ENCODE data around the gene ANKRD42.
A peak's percentile ranks its signal among the peaks of the same experiment; 100 is the strongest.

Gene ANKRD42

GRCh38 chr11:83193315-83194280, at the start of gene ANKRD42:
ANKRD42 (plus strand) TSS chr11:83193712; CDS start chr11:83194671, 959 bp downstream.
- H3K27ac ChIP-seq, result peak within 1 kb of the TSS; percentile 79
- no peak for TF ChIP-seq CTCF (conservative IDR thresholded peaks at IDR 0.05)
- peak; percentile 79 for TF ChIP-seq ZFX (IDR thresholded peaks at IDR 0.05)

- H3K27ac ChIP-seq, result no peak overlapping the region
- TF ChIP-seq CTCF (conservative IDR thresholded peaks at IDR 0.05), result no peak
- no peak for TF ChIP-seq ZFX (IDR thresholded peaks at IDR 0.05)
Observed at GRCh38 chr11:83147895-83148294, 45.6 kb upstream of the ANKRD42 start.

GRCh38 chr11:83150450-83150849, 43.1 kb upstream of the ANKRD42 start:
- H3K27ac ChIP-seq, result no peak overlapping the region
- TF ChIP-seq CTCF (conservative IDR thresholded peaks at IDR 0.05) (no peak), ZFX (IDR thresholded peaks at IDR 0.05) (no peak)

- no peak overlapping the region for H3K27ac ChIP-seq
- no peak for TF ChIP-seq CTCF (conservative IDR thresholded peaks at IDR 0.05)
- no peak for TF ChIP-seq ZFX (IDR thresholded peaks at IDR 0.05)
Observed at GRCh38 chr11:83151274-83151977, 42.1 kb upstream of the ANKRD42 start.

- no peak overlapping the region for H3K27ac ChIP-seq
- TF ChIP-seq CTCF (conservative IDR thresholded peaks at IDR 0.05) (no peak), ZFX (IDR thresholded peaks at IDR 0.05) (no peak)
Observed at GRCh38 chr11:83152264-83152663, 41.2 kb upstream of the ANKRD42 start.

- no peak overlapping the region for H3K27ac ChIP-seq
- TF ChIP-seq CTCF (conservative IDR thresholded peaks at IDR 0.05) (no peak), ZFX (IDR thresholded peaks at IDR 0.05) (no peak)
Observed at GRCh38 chr11:83153764-83154163, 39.7 kb upstream of the ANKRD42 start.
